ENCODE data around the gene MPST. TPM values are rescaled to one million over a fixed set of nuclear protein-coding genes. Genes with fewer than 3 reads are reported as not detected.

Gene MPST
- total and polyA plus RNA-seq, 2 donors (not counting 1 experiment from before 2014, with no cell fraction given), result 14.8 to 51.5 TPM

- Histone ChIP-seq H2AFZ (ENCODE audit: low read length) (no peak overlapping the region), H3K79me2 (ENCODE audit: control insufficient read depth, insufficient read depth, low read length) (no peaks in the 10 kb centered on the region), H3K4me1 (ENCODE audit: control insufficient read depth, extremely low read depth, insufficient read depth, low read length) (no peaks in the 10 kb centered on the region), H3K27ac (ENCODE audit: insufficient read depth, low read length) (no peak overlapping the region), H3K9ac (ENCODE audit: insufficient read depth, low read length) (no peak overlapping the region), H4K20me1 (ENCODE audit: control insufficient read depth, extremely low read depth, insufficient read depth, low read length) (no peaks in the 10 kb centered on the region), H3K4me2 (ENCODE audit: extremely low read depth, insufficient read depth, low read length) (no peak overlapping the region), H3K9me3 (ENCODE audit: control insufficient read depth, insufficient read depth, low read depth, low read length) (no peaks in the 10 kb centered on the region), H3K27me3 (ENCODE audit: control insufficient read depth, insufficient read depth, low read length) (no peaks in the 10 kb centered on the region), H3K4me3 (replicated peaks in 1 of 4; ENCODE audit: control extremely low read depth in 1 of 4, insufficient read depth in 1 of 4, low read depth in 3 of 4, low read length in 4 of 4) (no peak overlapping the region), H3K36me3 (ENCODE audit: control insufficient read depth, insufficient read depth, low read length) (peaks cover 2% of the 10 kb centered on the region)
- no peak for DNase-seq (ENCODE audit: low read depth in 2 of 2)
- TF ChIP-seq EZH2 (IDR thresholded peaks at IDR 0.05; ENCODE audit: low read length, missing control alignments) (no peak), CTCF (conservative IDR thresholded peaks at IDR 0.05 in 1 of 2, IDR thresholded peaks at IDR 0.05 in 1 of 2; ENCODE audit: low read depth in 1 of 2, low read length in 2 of 2) (no peak)
Observed at GRCh38 chr22:37057796-37058510, 38.4 kb downstream of the MPST start.

- H3K4me2 ChIP-seq (ENCODE audit: extremely low read depth, insufficient read depth, low read length), result no peak overlapping the region
Observed at GRCh38 chr22:37058917-37059701, 39.6 kb downstream of the MPST start.

More at GRCh38 chr22:37058917-37059701, 39.6 kb downstream of the MPST start:
- TF ChIP-seq EZH2 (IDR thresholded peaks at IDR 0.05; ENCODE audit: low read length, missing control alignments) (no peak), CTCF (conservative IDR thresholded peaks at IDR 0.05 in 1 of 2, IDR thresholded peaks at IDR 0.05 in 1 of 2; ENCODE audit: low read depth in 1 of 2, low read length in 2 of 2) (no peak)
- H3K27me3 ChIP-seq (ENCODE audit: control insufficient read depth, insufficient read depth, low read length), result no peaks in the 10 kb centered on the region
- H4K20me1 ChIP-seq (ENCODE audit: control insufficient read depth, extremely low read depth, insufficient read depth, low read length), result no peaks in the 10 kb centered on the region
- DNase-seq (ENCODE audit: low read depth in 2 of 2), result no peak
- no peak overlapping the region for H3K4me3 ChIP-seq (replicated peaks in 1 of 4; ENCODE audit: control extremely low read depth in 1 of 4, insufficient read depth in 1 of 4, low read depth in 3 of 4, low read length in 4 of 4)
- H2AFZ ChIP-seq (ENCODE audit: low read length), result no peak overlapping the region
- H3K4me1 ChIP-seq (ENCODE audit: control insufficient read depth, extremely low read depth, insufficient read depth, low read length), result no peaks in the 10 kb centered on the region
- peaks cover 2% of the 10 kb centered on the region for H3K36me3 ChIP-seq (ENCODE audit: control insufficient read depth, insufficient read depth, low read length)
- H3K79me2 ChIP-seq (ENCODE audit: control insufficient read depth, insufficient read depth, low read length), result no peaks in the 10 kb centered on the region
- no peak overlapping the region for H3K9ac ChIP-seq (ENCODE audit: insufficient read depth, low read length)
- no peaks in the 10 kb centered on the region for H3K9me3 ChIP-seq (ENCODE audit: control insufficient read depth, insufficient read depth, low read depth, low read length)
- no peak overlapping the region for H3K27ac ChIP-seq (ENCODE audit: insufficient read depth, low read length)

Measured in fibroblast of lung (primary cell).